ENCODE data around the gene CAMKK1.

DNA sequence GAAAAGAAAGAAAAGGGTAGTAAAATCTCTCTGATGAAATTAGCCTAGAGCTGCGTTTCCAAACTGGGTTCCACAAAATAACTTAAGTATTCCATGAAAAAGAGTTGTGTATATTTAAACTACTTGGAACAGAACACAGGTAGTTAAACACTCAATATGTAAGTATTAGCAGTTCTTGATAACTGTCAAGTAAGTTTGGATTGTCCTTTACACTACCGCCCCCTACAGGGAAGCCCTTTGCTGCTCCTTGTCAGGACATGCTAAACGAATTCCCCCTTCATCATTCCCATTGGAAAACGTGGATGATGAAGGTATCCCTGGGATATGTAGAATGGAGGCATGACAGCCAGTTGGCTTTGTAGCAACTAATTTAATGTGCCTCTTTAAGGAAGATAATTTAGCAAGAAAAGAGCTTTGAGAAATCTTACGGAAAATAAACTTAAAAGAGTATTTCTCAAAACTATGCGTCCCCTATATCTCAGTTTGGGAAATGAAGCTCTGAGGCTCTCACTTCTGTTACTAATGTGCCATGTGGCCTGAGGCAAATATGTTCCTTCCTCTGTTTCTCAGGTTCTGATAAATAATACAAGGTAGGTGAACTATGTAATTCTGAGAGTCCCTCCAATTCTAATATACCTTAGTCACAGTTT is 65.6 kb downstream of the CAMKK1 start:
- TF ChIP-seq, protein P1, sequence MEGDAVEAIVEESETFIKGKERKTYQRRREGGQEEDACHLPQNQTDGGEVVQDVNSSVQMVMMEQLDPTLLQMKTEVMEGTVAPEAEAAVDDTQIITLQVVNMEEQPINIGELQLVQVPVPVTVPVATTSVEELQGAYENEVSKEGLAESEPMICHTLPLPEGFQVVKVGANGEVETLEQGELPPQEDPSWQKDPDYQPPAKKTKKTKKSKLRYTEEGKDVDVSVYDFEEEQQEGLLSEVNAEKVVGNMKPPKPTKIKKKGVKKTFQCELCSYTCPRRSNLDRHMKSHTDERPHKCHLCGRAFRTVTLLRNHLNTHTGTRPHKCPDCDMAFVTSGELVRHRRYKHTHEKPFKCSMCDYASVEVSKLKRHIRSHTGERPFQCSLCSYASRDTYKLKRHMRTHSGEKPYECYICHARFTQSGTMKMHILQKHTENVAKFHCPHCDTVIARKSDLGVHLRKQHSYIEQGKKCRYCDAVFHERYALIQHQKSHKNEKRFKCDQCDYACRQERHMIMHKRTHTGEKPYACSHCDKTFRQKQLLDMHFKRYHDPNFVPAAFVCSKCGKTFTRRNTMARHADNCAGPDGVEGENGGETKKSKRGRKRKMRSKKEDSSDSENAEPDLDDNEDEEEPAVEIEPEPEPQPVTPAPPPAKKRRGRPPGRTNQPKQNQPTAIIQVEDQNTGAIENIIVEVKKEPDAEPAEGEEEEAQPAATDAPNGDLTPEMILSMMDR (conservative IDR thresholded peaks at IDR 0.05 in 1 of 2, IDR thresholded peaks at IDR 0.05 in 1 of 2; ENCODE audit: extremely low read depth in 1 of 2, insufficient read depth in 1 of 2, low read depth in 1 of 2, low read length in 2 of 2): peak; percentile 87 to 91
- TF ChIP-seq EZH2 (IDR thresholded peaks at IDR 0.05; ENCODE audit: borderline replicate concordance, low read length): no peak
